IMR-90 (cell line): ENCODE results near the gene SMARCC2. TPM values are rescaled to one million over a fixed set of nuclear protein-coding genes. Genes with fewer than 3 reads are reported as not detected.

Experiments
- ATAC-seq: fragments of 200-7000 bp; cut with Tn5 transposase; 2 replicates; pipeline ENCODE4 v1.9.1; 2020; ENCODE audit warnings: low read depth, mild to moderate bottlenecking, moderate library complexity
- BruUV-seq: library from RNA; stranded (reverse); fragments of 400-500 nt; replicated peaks from 2 replicates; lab custom pipeline; 2021; lab: Mats Ljungman, UMichigan
- CTCF ChIA-PET: fragments of 300-600 bp; formaldehyde crosslinking; extraction: SDS; loops from one replicate; lab custom pipeline; 2021; ENCODE audit warnings: antibody characterized with exemption; lab: Yijun Ruan, JAX
- POLR2A ChIA-PET: fragments of 300-600 bp; sonication (Branson Sonifier 250); formaldehyde crosslinking; loops from one replicate; lab custom pipeline; 2022; ENCODE audit warnings: antibody characterized with exemption; ENCODE audit not compliant: unreplicated experiment; lab: Charles Lee
- DNase-seq: peaks from one replicate; pipeline ENCODE4 v3.0.0; 2013
- H2AFZ ChIP-seq: replicated peaks from 2 replicates; pipeline ENCODE3; 2013; ENCODE audit warnings: low read length, mild to moderate bottlenecking; ENCODE audit not compliant: poor library complexity
- H2AK5ac ChIP-seq: 2 replicates; pipeline ENCODE4 v1.6.1; 2013; ENCODE audit warnings: low read depth, low read length, inconsistent platforms
- H2AK9ac ChIP-seq: replicated peaks from 2 replicates; pipeline ENCODE3; 2013; ENCODE audit warnings: mild to moderate bottlenecking, low read depth, low read length, moderate library complexity; ENCODE audit not compliant: poor library complexity
- H2BK120ac ChIP-seq: 2 replicates; pipeline ENCODE4 v1.6.1; 2013; ENCODE audit warnings: low read depth, low read length, inconsistent platforms
- H2BK15ac ChIP-seq: 3 replicates; pipeline ENCODE4 v1.6.1; 2013; ENCODE audit warnings: low read depth, low read length, inconsistent platforms
- H2BK20ac ChIP-seq: 2 replicates; pipeline ENCODE4 v1.6.1; 2013; ENCODE audit warnings: low read depth, mild to moderate bottlenecking, inconsistent platforms, low read length, moderate library complexity
- H2BK5ac ChIP-seq: 2 replicates; pipeline ENCODE4 v1.6.1; 2013; ENCODE audit warnings: mild to moderate bottlenecking, low read depth, low read length, inconsistent platforms; ENCODE audit not compliant: poor library complexity, severe bottlenecking
- H3K14ac ChIP-seq: replicated peaks from 2 replicates; pipeline ENCODE4 v1.6.1; 2013; ENCODE audit warnings: low read depth, low read length, inconsistent platforms
- H3K18ac ChIP-seq: 2 replicates; pipeline ENCODE4 v1.6.1; 2013; ENCODE audit warnings: low read depth, low read length, control low read depth
- H3K23ac ChIP-seq: 2 replicates; pipeline ENCODE4 v1.6.1; 2013; ENCODE audit warnings: low read depth, low read length, inconsistent platforms
- H3K27ac ChIP-seq: 2 replicates; pipeline ENCODE4 v1.5.1; 2013; ENCODE audit warnings: mild to moderate bottlenecking, control low read depth, low read length; ENCODE audit not compliant: insufficient read depth
- H3K27me3 ChIP-seq: 2 replicates; pipeline ENCODE4 v1.6.1; 2013; ENCODE audit warnings: low read length; ENCODE audit not compliant: control insufficient read depth, insufficient read depth
- H3K36me3 ChIP-seq: 2 replicates; pipeline ENCODE4 v1.6.1; 2013; ENCODE audit warnings: low read length, mixed read lengths; ENCODE audit not compliant: control insufficient read depth, insufficient read depth
- H3K4ac ChIP-seq: 2 replicates; pipeline ENCODE4 v1.6.1; 2013; ENCODE audit warnings: low read depth, low read length, inconsistent platforms
- H3K4me1 ChIP-seq: 2 replicates; pipeline ENCODE4 v1.6.1; 2013; ENCODE audit warnings: low read length, mixed read lengths; ENCODE audit not compliant: control insufficient read depth, insufficient read depth
- H3K4me2 ChIP-seq: 2 replicates; pipeline ENCODE4 v1.6.1; 2013; ENCODE audit warnings: low read depth, mild to moderate bottlenecking, control low read depth, low read length, moderate library complexity
- H3K4me3 ChIP-seq: 2 replicates; pipeline ENCODE4 v1.5.1; 2013; ENCODE audit warnings: low read depth, mild to moderate bottlenecking, control low read depth, low read length, moderate library complexity; ENCODE audit not compliant: insufficient read depth
- H3K56ac ChIP-seq: 2 replicates; pipeline ENCODE4 v1.6.1; 2013; ENCODE audit warnings: low read length, inconsistent platforms; ENCODE audit not compliant: insufficient read depth; ENCODE audit errors: extremely low read depth
- H3K79me1 ChIP-seq, 2 experiments: 2 replicates each; pipeline ENCODE4 v1.6.1; 2013; ENCODE audit warnings: low read length in 2 of 2, inconsistent platforms in 1 of 2, low read depth in 1 of 2
- H3K9ac ChIP-seq: 2 replicates; pipeline ENCODE4 v1.6.1; 2013; ENCODE audit warnings: low read depth, low read length, control low read depth
- H3K9me1 ChIP-seq: 2 replicates; pipeline ENCODE4 v1.6.1; 2013; ENCODE audit warnings: low read length, inconsistent platforms; ENCODE audit not compliant: insufficient read depth
- H3K9me3 ChIP-seq: 2 replicates; pipeline ENCODE4 v1.6.1; 2013; ENCODE audit warnings: low read length; ENCODE audit not compliant: control insufficient read depth, insufficient read depth
- H4K20me1 ChIP-seq: 2 replicates; pipeline ENCODE4 v1.6.1; 2013; ENCODE audit warnings: low read length, inconsistent platforms; ENCODE audit not compliant: insufficient read depth
- H4K5ac ChIP-seq: 2 replicates; pipeline ENCODE4 v1.6.1; 2013; ENCODE audit warnings: mild to moderate bottlenecking, low read depth, low read length, control low read depth
- H4K8ac ChIP-seq, 2 experiments: 2 replicates each; pipeline ENCODE4 v1.6.1; 2013; ENCODE audit warnings: low read depth in 2 of 2, low read length in 2 of 2, control low read depth in 1 of 2, inconsistent platforms in 1 of 2
- H4K91ac ChIP-seq: 2 replicates; pipeline ENCODE4 v1.6.1; 2013; ENCODE audit warnings: low read depth, low read length, inconsistent platforms; ENCODE audit not compliant: insufficient read depth
- CTCF ChIP-seq: conservative IDR thresholded peaks from 2 replicates; pipeline ENCODE4 v1.5.1; 2012; ENCODE audit warnings: mild to moderate bottlenecking, low read depth, low read length, improper control_type of control experiment
- POLR2A ChIP-seq: IDR thresholded peaks from 2 replicates; pipeline ENCODE4 v1.6.1; 2012; ENCODE audit warnings: mild to moderate bottlenecking, low read depth, low read length
- WGBS, 2 experiments: methylation state at CpG; one replicate each; pipeline versions ENCODE4 v1.1.5 to v1.1.7; 2013; ENCODE audit warnings: missing lambda C conversion rate in 2 of 2; ENCODE audit not compliant: insufficient read length in 1 of 2; ENCODE audit errors: extremely low coverage in 2 of 2; 5-methylcytosine and 5-hydroxymethylcytosine counted together
- dilution Hi-C: fragments of 300-500 bp; cut with HindIII; formaldehyde crosslinking; loops from one replicate; pipeline ENCODE4 v1.14.3; 2018; ENCODE audit warnings: low sequenced_read_pairs; ENCODE audit not compliant: unreplicated experiment
- in situ Hi-C: fragments of 300-500 bp; cut with MboI; formaldehyde crosslinking; loops from 3 replicates; pipeline ENCODE4 v1.14.3; 2019; ENCODE audit warnings: low sequenced_read_pairs, inconsistent platforms, mixed read lengths
- intact Hi-C: fragments of 100-400 bp; cut with micrococcal nuclease; formaldehyde crosslinking; loops from 2 replicates; pipeline ENCODE4 v1.10.0; 2022
- polyA plus RNA-seq, 3 experiments: library from polyadenylated mRNA; depleted of rRNA; stranded (reverse); fragments of >200 nt; gene quantifications; 2 replicates each; pipeline ENCODE4 v1.2.3, GENCODE V29; 2012; ENCODE audit warnings: low replicate concordance in 1 of 3
- total RNA-seq: library from RNA; depleted of rRNA; stranded (reverse); fragments of >200 nt; gene quantifications from 2 replicates; pipeline ENCODE4 v1.2.3, GENCODE V29; 2012

SMARCC2 gene
- total and polyA plus RNA-seq, 2 of the 4 experiments (the other 2 are of a cell fraction), result 42.3 to 43.8 TPM

DNA sequence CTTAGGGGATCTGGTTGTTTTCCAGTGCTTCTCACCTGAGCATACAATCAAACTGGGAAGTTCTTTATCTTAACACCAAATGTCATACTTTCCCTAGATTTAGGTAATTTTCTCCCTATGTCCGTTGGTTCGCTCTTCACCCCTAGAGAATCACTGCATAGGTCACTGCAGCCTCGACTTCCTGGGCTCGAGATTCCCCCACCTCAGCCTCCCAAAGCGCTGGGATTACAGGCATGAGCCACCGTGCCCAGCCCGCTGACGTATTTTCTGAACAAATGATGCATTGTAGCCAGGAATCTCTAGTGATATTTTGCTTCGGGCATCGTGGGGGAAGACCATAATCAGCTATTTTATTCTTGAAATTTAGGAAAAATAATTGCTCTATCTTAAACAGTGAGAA is 74.0 kb downstream of the SMARCC2 start:
- Histone ChIP-seq H3K4me1 (peaks cover 7% of the 10 kb centered on the region), H2BK5ac (peak overlapping the region; percentile 87), H2BK20ac (no peak overlapping the region), H3K56ac (no peak overlapping the region), H3K27me3 (no peaks in the 10 kb centered on the region), H3K4me3 (peak overlapping the region; percentile 85; the same call in 1 of the 2 replicates), H2BK15ac (no peak overlapping the region), H3K36me3 (peaks cover 24% of the 10 kb centered on the region), H3K14ac (peak overlapping the region; percentile 62), H4K20me1 (peaks cover 7% of the 10 kb centered on the region), H4K91ac (peak overlapping the region; percentile 67; the same call in 1 of the 2 replicates), H3K9me1 (no peaks in the 10 kb centered on the region), H2AFZ (no peak overlapping the region), H3K79me1 (peaks cover 9 to 38% of the 10 kb centered on the region in 2 experiments; a peak in 3 of 4 replicates), H2AK9ac (peak overlapping the region; percentile 74), H4K5ac (peak overlapping the region; percentile 63), H3K9me3 (no peaks in the 10 kb centered on the region), H3K23ac (peak overlapping the region; percentile 19; the same call in 1 of the 2 replicates), H3K18ac (no peak overlapping the region), H3K27ac (peak overlapping the region; percentile 92), H4K8ac (peak overlapping the region; percentile 86 to 90), H3K4me2 (peak overlapping the region; percentile 71; the same call in 1 of the 2 replicates), H3K4ac (peak overlapping the region; percentile 78), H2AK5ac (peak overlapping the region; percentile 71; the same call in 1 of the 2 replicates), H2BK120ac (peak overlapping the region; percentile 9; the same call in 1 of the 2 replicates), H3K9ac (no peak overlapping the region)
- peak; percentile 19 for DNase-seq
- no peak for ATAC-seq
- intact Hi-C loops, result no loop called here
- in situ Hi-C loops, result no loop called here
- no TSS peak for BruUV-seq
- dilution Hi-C loops, result no loop called here
- POLR2A ChIA-PET, result no interaction called here
- CTCF ChIA-PET, result interaction anchor here (1.6 kb wide), 1 partner anchor 36 kb away, joined by 4 read pairs; no protein-coding TSS in a partner anchor
- TF ChIP-seq POLR2A (no peak), CTCF (no peak)
- WGBS, 2 experiments, result 86% methylated on average over 2 of the region's 10 CpGs; no CpG with 5 or more reads in 1 of the 2 experiments
